A673 (cell line): ENCODE data around the gene MMP1.

Experiments used
- EZH2 ChIP-seq: fragments of 200-600 bp; sonication (generic); IDR thresholded peaks from 2 replicates; pipeline ENCODE4 v1.6.1; 2017; ENCODE audit warnings: borderline replicate concordance, low read depth, mild to moderate bottlenecking, mixed read lengths, antibody characterized with exemption, low read length; ENCODE audit not compliant: poor library complexity, severe bottlenecking
- TF ChIP-seq, protein P1 (sequence below): fragments of 300-800, 200-600 bp; sonication (generic); conservative IDR thresholded peaks from 2 replicates; pipeline ENCODE4 v1.5.1; 2017; ENCODE audit warnings: low read depth, mild to moderate bottlenecking, antibody characterized with exemption, low read length, moderate library complexity, mixed read lengths

DNA sequence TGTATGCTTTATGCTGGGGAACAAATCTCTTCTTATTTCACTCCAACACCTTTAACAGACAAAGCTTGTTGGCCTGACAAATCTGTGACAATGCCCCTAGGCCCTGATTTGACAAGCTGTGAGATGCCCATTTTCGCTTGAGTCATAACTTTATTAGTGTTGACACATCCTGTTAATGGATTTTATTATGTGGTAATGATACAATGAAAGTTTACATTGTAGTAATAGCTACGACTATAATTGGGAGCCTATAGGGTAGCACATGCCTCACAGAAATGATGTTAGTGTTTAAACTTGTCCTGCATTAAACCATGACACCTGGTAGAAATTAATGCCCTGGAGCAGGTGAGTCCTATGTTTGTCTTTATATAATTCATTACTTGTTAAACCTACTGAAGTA is 14.2 kb downstream of the MMP1 start:
- TF ChIP-seq, protein P1, sequence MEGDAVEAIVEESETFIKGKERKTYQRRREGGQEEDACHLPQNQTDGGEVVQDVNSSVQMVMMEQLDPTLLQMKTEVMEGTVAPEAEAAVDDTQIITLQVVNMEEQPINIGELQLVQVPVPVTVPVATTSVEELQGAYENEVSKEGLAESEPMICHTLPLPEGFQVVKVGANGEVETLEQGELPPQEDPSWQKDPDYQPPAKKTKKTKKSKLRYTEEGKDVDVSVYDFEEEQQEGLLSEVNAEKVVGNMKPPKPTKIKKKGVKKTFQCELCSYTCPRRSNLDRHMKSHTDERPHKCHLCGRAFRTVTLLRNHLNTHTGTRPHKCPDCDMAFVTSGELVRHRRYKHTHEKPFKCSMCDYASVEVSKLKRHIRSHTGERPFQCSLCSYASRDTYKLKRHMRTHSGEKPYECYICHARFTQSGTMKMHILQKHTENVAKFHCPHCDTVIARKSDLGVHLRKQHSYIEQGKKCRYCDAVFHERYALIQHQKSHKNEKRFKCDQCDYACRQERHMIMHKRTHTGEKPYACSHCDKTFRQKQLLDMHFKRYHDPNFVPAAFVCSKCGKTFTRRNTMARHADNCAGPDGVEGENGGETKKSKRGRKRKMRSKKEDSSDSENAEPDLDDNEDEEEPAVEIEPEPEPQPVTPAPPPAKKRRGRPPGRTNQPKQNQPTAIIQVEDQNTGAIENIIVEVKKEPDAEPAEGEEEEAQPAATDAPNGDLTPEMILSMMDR: no peak
- no peak for TF ChIP-seq EZH2
